Central memory CD8-positive, alpha-beta T cell (primary cell): ENCODE data around the gene MUC4.
A peak's percentile ranks its signal among the peaks of the same experiment; 100 is the strongest.
"Not testable (repeated sequence)": the region's sequence is repeated elsewhere in the genome, so short reads cannot be mapped to it uniquely, and the experiment has no call there.

ENCODE experiments used
- ATAC-seq: fragments of 150-1000 bp; cut with Tn5 transposase; replicated peaks from 2 replicates; pipeline ENCODE4 v1.10.0; 2022; ENCODE audit warnings: mild to moderate bottlenecking, moderate FRiP score, moderate number of reproducible peaks; ENCODE audit not compliant: poor library complexity, severe bottlenecking; ENCODE audit errors: extremely low read depth
- DNase-seq, 2 donors: peaks; one replicate each; pipeline ENCODE4 v3.0.0; 2021; ENCODE audit warnings: low spot score in 2 of 2
- H3K27ac Mint-ChIP-seq: one replicate; pipeline ENCODE4 v1.8.0; 2022; ENCODE audit warnings: low read depth, mild to moderate bottlenecking, moderate library complexity, mixed read lengths
- H3K27me3 Mint-ChIP-seq: one replicate; pipeline ENCODE4 v1.8.0; 2022; ENCODE audit warnings: mixed read lengths
- H3K36me3 Mint-ChIP-seq: one replicate; pipeline ENCODE4 v1.8.0; 2022; ENCODE audit warnings: mild to moderate bottlenecking, moderate library complexity, mixed read lengths; ENCODE audit not compliant: insufficient read depth
- H3K4me1 Mint-ChIP-seq: one replicate; pipeline ENCODE4 v1.8.0; 2022; ENCODE audit warnings: mixed read lengths
- H3K4me3 Mint-ChIP-seq: one replicate; pipeline ENCODE4 v1.8.0; 2022; ENCODE audit warnings: mild to moderate bottlenecking, moderate library complexity, mixed read lengths
- H3K9me3 Mint-ChIP-seq: one replicate; pipeline ENCODE4 v1.8.0; 2022; ENCODE audit warnings: mixed read lengths

MUC4 gene

GRCh38 chr3:195781236-195781635, 30.5 kb downstream of the MUC4 start:
- not testable (repeated sequence) for DNase-seq, ATAC-seq, H3K27me3 Mint-ChIP-seq
- peaks cover 71% of the 10 kb centered on the region for H3K4me1 Mint-ChIP-seq
- peak overlapping the region; percentile 91 for H3K27ac Mint-ChIP-seq
- peaks cover 72% of the 10 kb centered on the region for H3K9me3 Mint-ChIP-seq
- peak overlapping the region; percentile 50 for H3K4me3 Mint-ChIP-seq
- H3K36me3 Mint-ChIP-seq = peaks cover 23% of the 10 kb centered on the region

- DNase-seq (no peak), ATAC-seq (no peak)
- Mint-ChIP-seq H3K9me3 (peaks cover 43% of the 10 kb centered on the region), H3K27ac (no peak overlapping the region), H3K36me3 (peaks cover 11% of the 10 kb centered on the region), H3K4me3 (no peak overlapping the region), H3K4me1 (peaks cover 43% of the 10 kb centered on the region), H3K27me3 (no peaks in the 10 kb centered on the region)
Measured at GRCh38 chr3:195777975-195778374, 33.8 kb downstream of the MUC4 start.

- H3K27me3 Mint-ChIP-seq = no peaks in the 10 kb centered on the region
- H3K4me3 Mint-ChIP-seq = no peak overlapping the region
- H3K27ac Mint-ChIP-seq = no peak overlapping the region
- DNase-seq = no peak
- H3K36me3 Mint-ChIP-seq = peaks cover 10% of the 10 kb centered on the region
- H3K9me3 Mint-ChIP-seq = peaks cover 15% of the 10 kb centered on the region
- peaks cover 16% of the 10 kb centered on the region for H3K4me1 Mint-ChIP-seq
- no peak for ATAC-seq
Measured at GRCh38 chr3:195774917-195775316, 36.8 kb downstream of the MUC4 start.

- Mint-ChIP-seq H3K9me3 (peaks cover 7% of the 10 kb centered on the region), H3K4me3 (no peak overlapping the region), H3K27me3 (no peaks in the 10 kb centered on the region), H3K36me3 (peaks cover 7% of the 10 kb centered on the region), H3K27ac (no peak overlapping the region), H3K4me1 (peaks cover 7% of the 10 kb centered on the region)
- ATAC-seq (no peak), DNase-seq (no peak)
Measured at GRCh38 chr3:195773956-195774537, 37.7 kb downstream of the MUC4 start.

- H3K4me3 Mint-ChIP-seq = no peak overlapping the region
- H3K9me3 Mint-ChIP-seq = no peaks in the 10 kb centered on the region
- H3K36me3 Mint-ChIP-seq = peaks cover 7% of the 10 kb centered on the region
- no peaks in the 10 kb centered on the region for H3K4me1 Mint-ChIP-seq
- peak; percentile 14 for ATAC-seq
- peak overlapping the region; percentile 53 for H3K27ac Mint-ChIP-seq
- no peaks in the 10 kb centered on the region for H3K27me3 Mint-ChIP-seq
- DNase-seq = no peak
Measured at GRCh38 chr3:195771646-195772300, 40.0 kb downstream of the MUC4 start.

- H3K27me3 Mint-ChIP-seq, ATAC-seq, H3K9me3 Mint-ChIP-seq, DNase-seq, H3K4me1 Mint-ChIP-seq, H3K4me3 Mint-ChIP-seq, H3K36me3 Mint-ChIP-seq: not testable (repeated sequence)
- peak overlapping the region; percentile 53 for H3K27ac Mint-ChIP-seq
Measured at GRCh38 chr3:195770841-195771645, 40.7 kb downstream of the MUC4 start.

GRCh38 chr3:195770081-195770840, 41.5 kb downstream of the MUC4 start:
- no peak for ATAC-seq

GRCh38 chr3:195769551-195769950, 42.2 kb downstream of the MUC4 start:
- no peak overlapping the region for H3K4me3 Mint-ChIP-seq
- H3K4me1 Mint-ChIP-seq = no peaks in the 10 kb centered on the region
- no peaks in the 10 kb centered on the region for H3K9me3 Mint-ChIP-seq
- ATAC-seq = no peak
- H3K27ac Mint-ChIP-seq = no peak overlapping the region
- H3K27me3 Mint-ChIP-seq = no peaks in the 10 kb centered on the region
- peaks cover 7% of the 10 kb centered on the region for H3K36me3 Mint-ChIP-seq
- DNase-seq = no peak

More at GRCh38 chr3:195770081-195770840, 41.5 kb downstream of the MUC4 start:
- no peaks in the 10 kb centered on the region for H3K9me3 Mint-ChIP-seq
- peaks cover 7% of the 10 kb centered on the region for H3K36me3 Mint-ChIP-seq
- no peak overlapping the region for H3K4me3 Mint-ChIP-seq
- no peak overlapping the region for H3K27ac Mint-ChIP-seq
- no peak for DNase-seq
- H3K4me1 Mint-ChIP-seq = no peaks in the 10 kb centered on the region
- H3K27me3 Mint-ChIP-seq = no peaks in the 10 kb centered on the region

- no peak overlapping the region for H3K4me3 Mint-ChIP-seq
- peaks cover 7% of the 10 kb centered on the region for H3K36me3 Mint-ChIP-seq
- no peak for ATAC-seq
- no peak overlapping the region for H3K27ac Mint-ChIP-seq
- no peaks in the 10 kb centered on the region for H3K4me1 Mint-ChIP-seq
- DNase-seq = no peak
- peaks cover 5% of the 10 kb centered on the region for H3K27me3 Mint-ChIP-seq
- H3K9me3 Mint-ChIP-seq = no peaks in the 10 kb centered on the region
Measured at GRCh38 chr3:195768831-195769303, 42.9 kb downstream of the MUC4 start.

GRCh38 chr3:195768414-195768813, 43.3 kb downstream of the MUC4 start:
- no peak overlapping the region for H3K4me3 Mint-ChIP-seq
- ATAC-seq (no peak), DNase-seq (no peak)
- H3K4me1 Mint-ChIP-seq = no peaks in the 10 kb centered on the region
- peaks cover 10% of the 10 kb centered on the region for H3K27me3 Mint-ChIP-seq
- no peaks in the 10 kb centered on the region for H3K9me3 Mint-ChIP-seq
- H3K27ac Mint-ChIP-seq = no peak overlapping the region
- peaks cover 7% of the 10 kb centered on the region for H3K36me3 Mint-ChIP-seq

- ATAC-seq = no peak
- H3K27ac Mint-ChIP-seq = peak overlapping the region; percentile 75
Measured at GRCh38 chr3:195767792-195768191, 43.9 kb downstream of the MUC4 start.

GRCh38 chr3:195766671-195767070, 45.1 kb downstream of the MUC4 start:
- no peaks in the 10 kb centered on the region for H3K9me3 Mint-ChIP-seq
- peaks cover 7% of the 10 kb centered on the region for H3K36me3 Mint-ChIP-seq
- no peaks in the 10 kb centered on the region for H3K4me1 Mint-ChIP-seq
- no peak overlapping the region for H3K4me3 Mint-ChIP-seq
- no peak overlapping the region for H3K27ac Mint-ChIP-seq
- DNase-seq (no peak), ATAC-seq (no peak)
- H3K27me3 Mint-ChIP-seq = peaks cover 11% of the 10 kb centered on the region

More at GRCh38 chr3:195767792-195768191, 43.9 kb downstream of the MUC4 start:
- Mint-ChIP-seq H3K36me3 (peaks cover 7% of the 10 kb centered on the region), H3K4me3 (no peak overlapping the region), H3K9me3 (no peaks in the 10 kb centered on the region), H3K27me3 (peaks cover 11% of the 10 kb centered on the region), H3K4me1 (no peaks in the 10 kb centered on the region)
- DNase-seq = no peak
